Panc1 (cell line): ENCODE data around the gene HMGCLL1. TPM values are rescaled to one million over a fixed set of nuclear protein-coding genes. Genes with fewer than 3 reads are reported as not detected.

Source experiments
- ATAC-seq: fragments of 200-7000 bp; cut with Tn5 transposase; 2 replicates; pipeline ENCODE4 v1.9.1; 2020; ENCODE audit warnings: mild to moderate bottlenecking, moderate library complexity
- BruUV-seq: library from RNA; stranded (reverse); fragments of 400-500 nt; replicated peaks from 2 replicates; lab custom pipeline; 2021; lab: Mats Ljungman, UMichigan
- CTCF ChIA-PET: fragments of 300-600 bp; sonication (Branson Sonifier 250); formaldehyde crosslinking; loops from one replicate; lab custom pipeline; 2022; ENCODE audit warnings: antibody characterized with exemption; lab: Charles Lee
- POLR2A ChIA-PET: fragments of 300-600 bp; sonication (Branson Sonifier 250); formaldehyde crosslinking; loops from one replicate; lab custom pipeline; 2022; ENCODE audit warnings: antibody characterized with exemption; lab: Charles Lee
- DNase-seq: peaks from one replicate; pipeline ENCODE4 v3.0.0-alpha.2; 2010; ENCODE audit warnings: low read depth, low spot score
- H3K27ac ChIP-seq: 2 replicates; pipeline ENCODE4 v1.5.1; 2011; ENCODE audit warnings: mild to moderate bottlenecking, low read length, inconsistent platforms
- H3K27me3 ChIP-seq: fragments of 200-500 bp; sonication (Bioruptor generic); 2 replicates; pipeline ENCODE4 v1.6.0; 2014; ENCODE audit warnings: low read length, inconsistent platforms; ENCODE audit not compliant: control insufficient read depth, insufficient read depth
- H3K36me3 ChIP-seq: fragments of 200-500 bp; sonication (Bioruptor generic); 2 replicates; pipeline ENCODE4 v1.5.1; 2014; ENCODE audit warnings: inconsistent platforms, mild to moderate bottlenecking, low read length, moderate library complexity; ENCODE audit not compliant: control insufficient read depth, insufficient read depth
- H3K4me1 ChIP-seq: 2 replicates; pipeline ENCODE4 v1.5.1; 2011; ENCODE audit warnings: inconsistent platforms, mild to moderate bottlenecking, low read length, moderate library complexity; ENCODE audit not compliant: control insufficient read depth, insufficient read depth
- H3K4me3 ChIP-seq, 2 experiments: 2 replicates each; pipeline ENCODE4 v1.5.1; 2011 to 2012; ENCODE audit warnings: low read depth in 2 of 2, low read length in 2 of 2, mild to moderate bottlenecking in 2 of 2, inconsistent platforms in 1 of 2, moderate library complexity in 1 of 2
- H3K9me3 ChIP-seq: fragments of 200-500 bp; sonication (Bioruptor generic); 2 replicates; pipeline ENCODE4 v1.5.1; 2014; ENCODE audit warnings: low read depth, mild to moderate bottlenecking, inconsistent platforms, low read length, moderate library complexity; ENCODE audit not compliant: control insufficient read depth, insufficient read depth
- POLR2AphosphoS5 ChIP-seq: IDR thresholded peaks from 2 replicates; pipeline ENCODE4 v1.6.1; 2012; ENCODE audit warnings: mild to moderate bottlenecking, low read depth, low read length, moderate library complexity
- SIN3A ChIP-seq: IDR thresholded peaks from 2 replicates; pipeline ENCODE4 v1.6.1; 2012; ENCODE audit warnings: low read depth, mild to moderate bottlenecking, low read length, moderate library complexity, borderline replicate concordance; ENCODE audit not compliant: insufficient read depth
- TCF7L2 ChIP-seq: IDR thresholded peaks from 2 replicates; pipeline ENCODE4 v1.6.1; 2011; ENCODE audit warnings: mild to moderate bottlenecking, low read depth, low read length, inconsistent platforms
- in situ Hi-C: cut with HindIII; loops from 2 replicates; pipeline ENCODE4 v1.10.0; 2016; ENCODE audit warnings: low sequenced_read_pairs, low pct_unique_long_range_greater_than_20kb
- intact Hi-C: fragments of 100-400 bp; cut with micrococcal nuclease; formaldehyde crosslinking; loops from one replicate; pipeline ENCODE4 v1.10.0; 2022; ENCODE audit not compliant: unreplicated experiment
- total RNA-seq: library from RNA; stranded (reverse); gene quantifications from one replicate; pipeline ENCODE4 v1.2.1, GENCODE V29; 2021; ENCODE audit not compliant: unreplicated experiment
- TF ChIP-seq, protein P1 (sequence below): fragments of 450-650 bp; IDR thresholded peaks from 2 replicates; pipeline ENCODE4 v1.5.1; 2017; ENCODE audit warnings: mild to moderate bottlenecking
- TF ChIP-seq, protein P2 (sequence below), 2 experiments: IDR thresholded peaks; 2 replicates each; pipeline ENCODE4 v1.6.1; 2011 to 2012; ENCODE audit warnings: low read depth in 2 of 2, control low read depth in 1 of 2, low read length in 1 of 2, mild to moderate bottlenecking in 1 of 2, moderate library complexity in 1 of 2; ENCODE audit not compliant: insufficient read depth in 1 of 2

HMGCLL1 gene
- total RNA-seq, 1 experiment from 2014 or later, result not detected

DNA sequence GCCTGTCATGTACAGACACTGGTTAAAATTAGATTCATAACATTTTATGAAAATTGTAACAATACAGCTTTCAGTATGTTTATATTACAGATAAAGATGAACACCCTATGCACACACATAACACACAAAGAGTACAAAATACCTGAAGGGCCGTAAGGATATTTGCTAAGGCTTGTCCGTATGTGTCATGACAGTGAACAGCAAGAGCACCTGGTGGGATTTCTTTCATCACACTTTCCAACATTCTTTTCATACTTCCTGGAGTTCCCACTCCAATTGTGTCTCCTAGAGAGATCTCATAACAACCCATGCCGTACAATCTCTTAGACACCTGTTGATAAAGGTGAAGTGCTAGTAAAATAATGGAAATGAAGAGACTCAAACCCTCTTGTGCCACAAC lies 83.7 kb downstream of the HMGCLL1 start:
- Histone ChIP-seq H3K27ac (no peak overlapping the region), H3K27me3 (no peaks in the 10 kb centered on the region), H3K4me1 (no peaks in the 10 kb centered on the region), H3K9me3 (no peaks in the 10 kb centered on the region), H3K36me3 (no peaks in the 10 kb centered on the region), H3K4me3 (no peak overlapping the region)
- intact Hi-C loops, result no loop called here
- ATAC-seq, result no peak
- no TSS peak for BruUV-seq
- TF ChIP-seq SIN3A (no peak), POLR2AphosphoS5 (no peak), TCF7L2 (no peak)
- TF ChIP-seq, protein P1, sequence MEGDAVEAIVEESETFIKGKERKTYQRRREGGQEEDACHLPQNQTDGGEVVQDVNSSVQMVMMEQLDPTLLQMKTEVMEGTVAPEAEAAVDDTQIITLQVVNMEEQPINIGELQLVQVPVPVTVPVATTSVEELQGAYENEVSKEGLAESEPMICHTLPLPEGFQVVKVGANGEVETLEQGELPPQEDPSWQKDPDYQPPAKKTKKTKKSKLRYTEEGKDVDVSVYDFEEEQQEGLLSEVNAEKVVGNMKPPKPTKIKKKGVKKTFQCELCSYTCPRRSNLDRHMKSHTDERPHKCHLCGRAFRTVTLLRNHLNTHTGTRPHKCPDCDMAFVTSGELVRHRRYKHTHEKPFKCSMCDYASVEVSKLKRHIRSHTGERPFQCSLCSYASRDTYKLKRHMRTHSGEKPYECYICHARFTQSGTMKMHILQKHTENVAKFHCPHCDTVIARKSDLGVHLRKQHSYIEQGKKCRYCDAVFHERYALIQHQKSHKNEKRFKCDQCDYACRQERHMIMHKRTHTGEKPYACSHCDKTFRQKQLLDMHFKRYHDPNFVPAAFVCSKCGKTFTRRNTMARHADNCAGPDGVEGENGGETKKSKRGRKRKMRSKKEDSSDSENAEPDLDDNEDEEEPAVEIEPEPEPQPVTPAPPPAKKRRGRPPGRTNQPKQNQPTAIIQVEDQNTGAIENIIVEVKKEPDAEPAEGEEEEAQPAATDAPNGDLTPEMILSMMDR, result no peak
- TF ChIP-seq, protein P2, sequence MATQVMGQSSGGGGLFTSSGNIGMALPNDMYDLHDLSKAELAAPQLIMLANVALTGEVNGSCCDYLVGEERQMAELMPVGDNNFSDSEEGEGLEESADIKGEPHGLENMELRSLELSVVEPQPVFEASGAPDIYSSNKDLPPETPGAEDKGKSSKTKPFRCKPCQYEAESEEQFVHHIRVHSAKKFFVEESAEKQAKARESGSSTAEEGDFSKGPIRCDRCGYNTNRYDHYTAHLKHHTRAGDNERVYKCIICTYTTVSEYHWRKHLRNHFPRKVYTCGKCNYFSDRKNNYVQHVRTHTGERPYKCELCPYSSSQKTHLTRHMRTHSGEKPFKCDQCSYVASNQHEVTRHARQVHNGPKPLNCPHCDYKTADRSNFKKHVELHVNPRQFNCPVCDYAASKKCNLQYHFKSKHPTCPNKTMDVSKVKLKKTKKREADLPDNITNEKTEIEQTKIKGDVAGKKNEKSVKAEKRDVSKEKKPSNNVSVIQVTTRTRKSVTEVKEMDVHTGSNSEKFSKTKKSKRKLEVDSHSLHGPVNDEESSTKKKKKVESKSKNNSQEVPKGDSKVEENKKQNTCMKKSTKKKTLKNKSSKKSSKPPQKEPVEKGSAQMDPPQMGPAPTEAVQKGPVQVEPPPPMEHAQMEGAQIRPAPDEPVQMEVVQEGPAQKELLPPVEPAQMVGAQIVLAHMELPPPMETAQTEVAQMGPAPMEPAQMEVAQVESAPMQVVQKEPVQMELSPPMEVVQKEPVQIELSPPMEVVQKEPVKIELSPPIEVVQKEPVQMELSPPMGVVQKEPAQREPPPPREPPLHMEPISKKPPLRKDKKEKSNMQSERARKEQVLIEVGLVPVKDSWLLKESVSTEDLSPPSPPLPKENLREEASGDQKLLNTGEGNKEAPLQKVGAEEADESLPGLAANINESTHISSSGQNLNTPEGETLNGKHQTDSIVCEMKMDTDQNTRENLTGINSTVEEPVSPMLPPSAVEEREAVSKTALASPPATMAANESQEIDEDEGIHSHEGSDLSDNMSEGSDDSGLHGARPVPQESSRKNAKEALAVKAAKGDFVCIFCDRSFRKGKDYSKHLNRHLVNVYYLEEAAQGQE (IDR thresholded peaks at IDR 0.05; ENCODE audit: insufficient read depth in 1 of 2, low read depth in 2 of 2, low read length in 1 of 2), result no peak
- no peak for DNase-seq
- CTCF ChIA-PET, result no interaction called here
- POLR2A ChIA-PET, result no interaction called here
- in situ Hi-C loops, result no loop called here

DNA sequence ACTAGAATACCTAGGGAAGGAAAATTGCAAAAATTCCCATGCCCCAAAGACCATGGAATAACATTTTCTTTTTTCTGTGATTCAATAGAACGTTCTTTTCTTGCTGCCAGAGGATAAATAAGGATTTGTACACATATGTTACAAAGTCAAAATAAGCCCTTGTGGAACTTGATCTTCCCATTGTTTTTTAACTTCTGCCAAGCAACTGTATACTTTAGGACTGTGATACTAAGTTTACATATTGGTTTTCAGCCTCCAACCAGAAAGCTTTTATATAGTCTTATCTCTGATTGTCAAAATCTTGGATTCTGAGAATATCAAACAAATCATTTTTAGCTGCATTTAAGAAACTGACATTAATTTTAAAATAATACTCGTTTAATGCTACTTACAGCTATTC lies 84.6 kb downstream of the HMGCLL1 start:
- Histone ChIP-seq H3K9me3 (no peaks in the 10 kb centered on the region), H3K4me3 (no peak overlapping the region), H3K36me3 (no peaks in the 10 kb centered on the region), H3K4me1 (no peaks in the 10 kb centered on the region), H3K27ac (no peak overlapping the region), H3K27me3 (no peaks in the 10 kb centered on the region)
- in situ Hi-C loops, result no loop called here
- POLR2A ChIA-PET, result no interaction called here
- DNase-seq, result no peak
- BruUV-seq, result no TSS peak
- ATAC-seq, result no peak
- TF ChIP-seq, protein P2 (IDR thresholded peaks at IDR 0.05; ENCODE audit: insufficient read depth in 1 of 2, low read depth in 2 of 2, low read length in 1 of 2), result no peak
- no peak for TF ChIP-seq SIN3A
- TF ChIP-seq, protein P1, result no peak
- intact Hi-C loops, result no loop called here
- CTCF ChIA-PET, result no interaction called here
